ENCODE data around the gene PALD1.

The PALD1 gene

GRCh38 chr10:70558871-70559810 lies 80.6 kb downstream of the PALD1 start:
- peak; percentile 24 for DNase-seq

- DNase-seq, result no peak
These were observed 81.3 kb downstream of the PALD1 start for GRCh38 chr10:70559861-70560260.

DNA sequence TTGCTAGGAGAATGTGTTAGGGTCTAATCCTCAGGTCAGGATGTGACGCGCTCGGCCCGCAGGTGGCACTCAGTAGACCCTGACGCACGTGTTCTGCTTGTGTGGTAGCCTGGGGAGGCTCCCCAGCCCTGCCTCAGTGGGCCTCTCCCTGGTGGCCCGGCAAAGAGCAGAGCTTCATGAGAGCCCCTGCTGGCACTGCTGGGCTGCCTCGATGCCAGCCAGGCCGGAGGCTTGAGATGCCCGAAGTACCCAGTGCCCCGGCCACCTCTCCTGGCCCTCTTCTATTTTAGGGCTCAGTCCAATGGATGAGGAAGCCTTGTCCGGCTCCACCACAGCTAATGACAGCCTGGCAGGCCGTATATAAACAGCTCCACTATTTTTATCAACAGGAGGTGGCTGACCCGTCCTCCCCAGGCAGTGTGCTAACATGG lies 82.0 kb downstream of the PALD1 start:
- no peak for DNase-seq

DNA sequence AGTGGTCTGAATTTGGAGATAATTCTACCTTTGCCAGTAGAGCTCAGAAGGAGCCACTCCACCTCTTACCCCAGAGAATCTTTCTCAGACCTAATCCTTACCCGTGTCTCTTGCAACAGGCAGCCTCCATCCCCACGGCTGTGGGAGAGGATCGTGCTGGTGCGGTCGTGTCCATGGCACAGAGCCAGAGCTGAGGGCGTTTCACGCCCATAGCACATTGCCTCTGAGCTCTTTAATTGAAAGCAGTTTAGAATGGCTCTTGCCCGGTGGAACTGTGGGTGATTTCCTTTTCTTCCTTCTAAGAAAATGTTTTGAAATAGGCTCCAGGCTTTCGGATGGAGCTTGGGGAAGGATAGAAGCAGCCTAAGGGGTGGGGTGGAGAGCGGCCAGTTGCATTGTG lies 82.5 kb downstream of the PALD1 start:
- DNase-seq, result no peak

DNA sequence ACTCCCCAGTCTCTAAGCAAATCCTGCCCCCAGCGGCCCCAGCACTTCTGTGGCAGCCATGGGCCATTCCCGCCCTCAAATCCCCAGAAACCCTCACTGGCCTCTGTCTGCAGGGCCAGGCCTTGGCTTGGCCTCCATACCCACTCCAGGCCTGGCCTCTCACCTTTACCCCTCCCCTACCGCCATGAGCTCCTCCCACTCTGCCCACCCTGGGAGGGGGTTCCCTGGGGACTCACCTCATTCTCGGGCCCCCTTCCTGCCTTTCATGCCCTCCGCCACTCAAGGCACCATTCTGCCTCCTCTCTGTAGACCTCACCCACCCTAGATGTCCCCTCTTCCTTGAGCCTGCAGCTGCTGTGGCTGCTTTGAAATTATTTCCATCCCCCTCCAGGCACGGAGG lies 83.0 kb downstream of the PALD1 start:
- DNase-seq, result no peak

GRCh38 chr10:70562036-70562755 lies 83.6 kb downstream of the PALD1 start:
- no peak for DNase-seq

DNA sequence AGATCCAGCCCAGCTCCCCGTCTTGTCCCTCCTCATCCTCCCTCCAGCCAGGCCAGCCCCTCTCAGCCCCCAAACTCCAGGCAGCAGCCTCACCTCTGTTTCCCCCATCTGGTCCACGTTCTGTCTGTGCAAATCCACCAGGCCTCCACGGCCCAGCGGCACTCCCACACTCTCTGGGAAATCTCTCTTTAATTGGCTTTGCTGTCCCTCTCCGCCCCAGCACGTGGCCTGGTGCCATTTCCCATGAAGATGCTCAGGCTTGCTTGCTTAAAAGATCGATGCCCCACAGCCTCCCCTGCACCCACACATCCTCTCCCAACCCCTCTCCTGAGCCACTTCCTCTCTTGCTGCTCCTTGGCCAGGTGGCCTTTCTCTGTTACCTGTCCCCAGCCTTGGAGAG lies 84.7 kb downstream of the PALD1 start:
- no peak for DNase-seq

DNA sequence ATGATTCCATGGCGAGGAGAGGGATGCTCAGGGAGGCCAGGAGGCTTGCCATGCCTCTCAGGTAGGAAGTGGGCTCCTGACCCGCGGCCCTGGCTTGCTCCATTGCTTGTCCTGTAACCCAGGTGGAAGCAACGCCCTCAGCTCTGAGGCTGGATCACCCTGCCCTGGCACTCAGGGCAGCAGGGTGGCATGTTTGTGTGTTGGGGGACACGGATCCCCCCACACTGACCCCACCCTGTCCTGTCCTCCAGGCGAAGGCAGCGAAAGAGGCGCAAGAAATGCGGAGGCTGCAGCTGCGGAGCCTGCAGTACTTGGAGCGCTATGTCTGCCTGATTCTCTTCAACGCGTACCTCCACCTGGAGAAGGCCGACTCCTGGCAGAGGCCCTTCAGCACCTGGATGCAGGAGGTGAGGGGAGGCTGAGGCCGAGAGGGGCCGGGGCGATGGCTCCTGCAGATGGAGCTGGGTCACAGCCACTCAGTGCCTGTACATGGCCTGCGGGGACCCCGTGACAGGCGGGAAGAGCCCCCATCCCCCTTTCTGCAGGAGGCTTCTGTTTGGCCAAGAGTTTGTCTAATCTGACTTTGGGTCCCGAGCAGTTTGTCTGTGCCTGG lies 85.7 kb downstream of the PALD1 start:
- no peak for DNase-seq

GRCh38 chr10:70564901-70565351 lies 86.4 kb downstream of the PALD1 start:
- DNase-seq, result no peak

GRCh38 chr10:70565556-70566514 lies 87.3 kb downstream of the PALD1 start:
- DNase-seq, result no peak

DNA sequence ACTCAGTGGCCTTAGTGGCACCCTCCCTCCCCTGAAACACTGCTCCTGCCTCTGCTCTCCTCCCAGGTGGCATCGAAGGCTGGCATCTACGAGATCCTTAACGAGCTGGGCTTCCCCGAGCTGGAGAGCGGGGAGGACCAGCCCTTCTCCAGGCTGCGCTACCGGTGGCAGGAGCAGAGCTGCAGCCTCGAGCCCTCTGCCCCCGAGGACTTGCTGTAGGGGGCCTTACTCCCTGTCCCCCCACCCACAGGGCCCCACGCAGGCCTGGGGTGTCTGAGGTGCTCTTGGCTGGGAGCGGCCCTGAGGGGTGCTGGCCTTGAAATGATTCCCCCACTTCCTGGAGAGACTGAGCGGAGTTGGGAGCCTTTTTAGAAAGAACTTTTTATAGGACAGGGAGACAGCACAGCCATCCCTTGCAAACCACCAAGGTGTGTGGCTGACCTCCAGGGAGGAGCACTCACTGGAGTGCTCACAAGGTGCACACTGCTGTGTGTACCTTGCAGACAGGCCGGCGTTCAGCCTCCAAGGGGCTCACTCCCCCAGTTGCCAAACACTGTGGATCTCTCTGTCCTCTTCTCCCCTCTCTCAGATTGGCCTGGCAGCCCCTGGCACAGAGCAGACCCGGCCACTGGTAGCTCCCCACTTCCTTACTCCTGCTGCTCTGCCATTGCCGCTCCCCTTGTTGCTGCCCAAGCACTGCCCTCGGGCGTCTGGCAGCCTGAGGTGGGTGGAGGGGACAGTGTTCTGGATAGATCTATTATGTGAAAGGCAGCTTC lies 88.1 kb downstream of the PALD1 start:
- no peak for DNase-seq

GRCh38 chr10:70567603-70568002 lies 89.0 kb downstream of the PALD1 start:
- DNase-seq, result no peak

DNA sequence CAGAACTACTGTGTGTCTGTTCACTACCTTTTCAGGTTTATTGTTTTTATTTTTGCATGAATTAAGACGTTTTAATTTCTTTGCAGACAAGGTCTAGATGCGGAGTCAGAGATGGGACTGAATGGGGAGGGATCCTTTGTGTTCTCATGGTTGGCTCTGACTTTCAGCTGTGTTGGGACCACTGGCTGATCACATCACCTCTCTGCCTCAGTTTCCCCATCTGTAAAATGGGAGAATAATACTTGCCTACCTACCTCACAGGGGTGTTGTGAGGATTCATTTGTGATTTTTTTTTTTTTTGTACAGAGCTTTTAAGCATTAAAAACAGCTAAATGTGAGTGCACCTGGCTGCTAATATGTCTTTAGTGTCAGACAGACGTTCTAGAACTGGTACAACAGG lies 89.5 kb downstream of the PALD1 start:
- no peak for DNase-seq

DNA sequence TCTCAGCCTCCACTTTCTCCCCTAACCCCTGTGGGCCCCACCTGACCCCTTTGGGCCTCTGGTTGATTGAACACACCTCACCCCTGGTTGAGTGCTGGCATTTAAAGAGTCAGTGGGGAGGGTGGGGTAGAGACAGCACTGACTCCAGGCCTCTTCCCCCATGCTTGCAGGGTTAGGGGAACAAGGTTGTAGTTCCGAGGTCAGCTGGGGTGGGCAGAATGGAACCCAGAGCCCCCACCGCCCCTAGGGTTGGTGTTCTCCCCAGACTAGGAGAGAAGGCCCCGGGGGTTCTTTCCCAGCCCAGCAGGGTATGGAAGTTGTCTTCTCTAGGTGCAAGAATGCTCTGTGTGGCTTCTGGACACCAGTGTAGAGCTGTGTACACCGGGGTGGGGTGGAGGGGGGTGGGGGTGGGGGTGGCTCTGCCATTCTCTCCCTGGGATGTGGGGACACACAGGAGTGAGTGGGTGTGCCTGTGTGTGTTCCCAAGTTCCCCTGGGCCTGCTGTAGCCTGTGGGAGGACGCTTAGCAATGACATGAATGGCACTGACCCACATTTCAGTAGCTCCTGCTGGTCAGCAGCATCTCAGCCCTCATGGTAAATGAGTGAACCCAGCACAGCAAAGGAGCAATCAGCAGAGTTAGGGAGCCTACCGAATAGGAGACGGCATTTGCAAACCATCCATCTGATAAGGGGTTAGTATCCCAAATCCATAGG lies 90.4 kb downstream of the PALD1 start:
- DNase-seq, result no peak

GRCh38 chr10:70571236-70571635 lies 92.7 kb downstream of the PALD1 start:
- DNase-seq, result no peak

DNA sequence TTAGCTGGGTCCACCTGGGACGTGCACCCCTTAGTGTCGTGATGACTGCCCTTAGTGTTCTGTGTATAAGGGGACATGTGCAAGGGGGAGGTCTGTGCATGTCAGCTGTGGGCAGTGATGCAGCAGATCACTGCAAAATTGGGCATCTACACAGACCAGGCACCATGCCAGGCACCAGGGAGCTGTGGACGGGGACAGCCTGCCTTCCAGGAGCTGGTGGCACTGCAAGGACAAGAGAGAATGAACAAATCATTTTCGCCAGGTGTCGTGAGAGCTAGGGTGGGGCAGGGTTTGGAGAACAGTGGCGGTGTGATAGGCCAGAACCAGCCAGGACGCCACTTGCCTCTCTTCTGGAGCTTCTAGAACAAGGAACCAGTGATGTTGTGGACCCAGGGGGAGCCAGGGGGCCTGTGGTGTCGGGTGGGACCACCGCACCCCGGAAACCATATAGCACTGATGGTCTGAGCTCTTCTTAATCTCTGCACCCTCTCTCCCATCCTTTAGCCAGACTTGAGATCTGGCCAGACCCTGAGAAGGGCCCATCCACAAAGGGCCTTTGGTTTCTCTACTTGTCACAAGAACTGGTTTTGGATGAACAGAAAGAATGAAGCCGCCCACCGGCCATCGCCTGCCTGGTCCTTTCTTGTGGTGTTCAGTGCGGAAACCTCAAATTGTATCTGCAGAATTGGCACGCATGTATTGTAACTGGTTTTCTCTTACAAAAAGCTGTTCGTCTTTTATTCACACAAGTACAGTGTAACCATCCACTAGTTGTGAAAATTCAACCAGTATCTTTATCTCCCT lies 93.3 kb downstream of the PALD1 start:
- DNase-seq, result no peak

DNA sequence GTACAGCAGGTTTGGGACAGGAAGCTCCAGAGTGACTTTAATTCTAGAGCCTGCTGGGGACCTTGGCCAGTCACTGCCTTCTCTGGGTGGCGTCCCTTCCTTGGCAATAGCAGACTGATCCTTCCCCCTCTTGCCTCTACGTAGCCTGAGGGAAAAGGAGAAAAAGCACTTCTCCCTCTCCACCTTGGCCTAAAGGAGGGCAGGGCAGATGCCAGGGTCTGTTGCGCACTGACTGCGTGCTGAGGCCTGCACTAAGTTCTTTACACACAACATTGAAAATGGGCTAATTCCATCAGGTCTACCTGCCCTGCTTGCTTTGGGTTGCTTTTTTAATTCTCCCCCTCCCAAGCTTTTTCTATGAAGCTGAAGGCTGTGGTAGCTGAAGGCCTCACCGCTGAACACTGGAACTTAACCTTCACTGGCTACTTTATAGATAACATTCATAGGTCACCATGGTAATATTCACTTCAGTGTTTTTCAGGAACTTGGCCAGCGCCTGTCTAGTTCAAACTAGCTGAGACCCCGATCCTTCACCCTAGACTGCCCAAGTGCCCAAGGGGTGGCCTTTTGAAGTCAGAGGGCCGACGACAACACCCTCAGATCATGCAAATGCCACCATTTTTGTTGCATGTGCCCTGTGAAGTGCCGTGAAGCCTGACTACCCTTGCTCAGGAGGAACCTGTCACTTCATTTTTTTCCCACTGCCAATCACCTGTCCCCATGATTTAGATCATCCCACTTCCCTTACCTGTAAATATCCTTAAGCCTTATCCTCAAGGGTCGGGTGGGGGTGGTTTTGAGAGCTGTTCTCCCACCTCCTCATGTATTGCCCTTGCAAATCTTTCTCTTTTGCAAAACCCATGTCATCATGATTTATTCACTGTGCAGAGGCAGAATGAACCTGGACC lies 95.3 kb downstream of the PALD1 start:
- no peak for DNase-seq

DNA sequence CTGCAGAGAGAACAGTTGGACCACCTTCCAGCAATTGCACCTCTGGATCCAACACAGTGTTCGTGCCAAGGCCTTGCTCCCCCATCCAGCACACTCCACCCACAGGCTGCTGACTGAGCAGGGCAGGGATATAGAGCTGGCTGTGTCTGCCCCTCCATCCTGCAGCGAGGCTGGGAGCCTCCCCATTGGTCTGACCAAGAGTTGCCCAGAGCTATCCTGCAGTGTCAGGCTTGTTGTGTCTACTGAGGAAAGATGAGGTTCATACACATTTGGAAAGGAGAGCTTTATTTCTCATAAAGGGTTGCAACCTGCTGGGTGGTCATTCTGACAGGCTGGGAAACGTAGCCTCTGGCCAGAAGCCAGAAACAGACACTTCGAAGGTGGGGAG lies 96.9 kb downstream of the PALD1 start:
- DNase-seq, result peak; percentile 43

Measured in NCI-H1092 (cell line).